GM19193 (cell line): ENCODE data around the gene CRIP1.

Source experiments
- POLR2A ChIP-seq: IDR thresholded peaks from 4 replicates; pipeline ENCODE4 v1.6.1; 2011; ENCODE audit not compliant: insufficient read depth, insufficient read length; ENCODE audit errors: extremely low read depth

CRIP1 gene

DNA sequence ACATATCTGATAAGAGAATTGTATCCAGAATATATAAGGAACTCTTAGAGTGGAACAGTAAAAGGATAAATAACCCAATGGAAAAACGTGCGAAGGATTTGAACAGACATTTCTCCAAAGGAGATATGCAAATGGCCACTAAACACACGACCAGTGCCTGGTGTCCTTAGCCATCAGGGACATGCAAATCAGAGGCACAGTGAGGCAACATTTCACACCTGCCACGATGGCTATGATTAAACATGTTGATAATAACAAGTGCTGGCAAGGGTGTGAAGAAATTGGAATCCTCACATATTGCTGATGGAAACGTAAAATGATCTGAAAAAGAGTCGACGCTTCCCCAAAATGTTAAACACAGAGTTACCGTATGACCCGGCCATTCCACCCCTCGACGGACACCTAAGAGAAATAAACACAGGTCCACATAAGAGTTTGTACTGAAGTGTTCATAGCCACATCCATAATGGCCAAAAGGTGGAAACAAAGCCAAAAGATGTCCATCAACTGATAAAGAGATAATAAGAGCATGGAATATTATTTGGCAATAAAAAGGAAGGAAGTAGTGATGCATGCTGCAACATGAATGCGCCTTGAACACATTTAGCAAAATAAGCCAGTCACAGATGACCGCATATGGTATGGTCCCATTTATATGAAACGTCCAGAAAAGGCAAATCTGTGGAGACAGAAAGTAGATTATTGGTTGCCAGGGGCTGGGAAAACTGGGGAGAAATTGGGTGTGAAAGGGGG lies 33.4 kb downstream of the CRIP1 start:
- no peak for TF ChIP-seq POLR2A

- TF ChIP-seq POLR2A: no peak
These were observed 38.6 kb downstream of the CRIP1 start for GRCh38 chr14:105525326-105525725.

DNA sequence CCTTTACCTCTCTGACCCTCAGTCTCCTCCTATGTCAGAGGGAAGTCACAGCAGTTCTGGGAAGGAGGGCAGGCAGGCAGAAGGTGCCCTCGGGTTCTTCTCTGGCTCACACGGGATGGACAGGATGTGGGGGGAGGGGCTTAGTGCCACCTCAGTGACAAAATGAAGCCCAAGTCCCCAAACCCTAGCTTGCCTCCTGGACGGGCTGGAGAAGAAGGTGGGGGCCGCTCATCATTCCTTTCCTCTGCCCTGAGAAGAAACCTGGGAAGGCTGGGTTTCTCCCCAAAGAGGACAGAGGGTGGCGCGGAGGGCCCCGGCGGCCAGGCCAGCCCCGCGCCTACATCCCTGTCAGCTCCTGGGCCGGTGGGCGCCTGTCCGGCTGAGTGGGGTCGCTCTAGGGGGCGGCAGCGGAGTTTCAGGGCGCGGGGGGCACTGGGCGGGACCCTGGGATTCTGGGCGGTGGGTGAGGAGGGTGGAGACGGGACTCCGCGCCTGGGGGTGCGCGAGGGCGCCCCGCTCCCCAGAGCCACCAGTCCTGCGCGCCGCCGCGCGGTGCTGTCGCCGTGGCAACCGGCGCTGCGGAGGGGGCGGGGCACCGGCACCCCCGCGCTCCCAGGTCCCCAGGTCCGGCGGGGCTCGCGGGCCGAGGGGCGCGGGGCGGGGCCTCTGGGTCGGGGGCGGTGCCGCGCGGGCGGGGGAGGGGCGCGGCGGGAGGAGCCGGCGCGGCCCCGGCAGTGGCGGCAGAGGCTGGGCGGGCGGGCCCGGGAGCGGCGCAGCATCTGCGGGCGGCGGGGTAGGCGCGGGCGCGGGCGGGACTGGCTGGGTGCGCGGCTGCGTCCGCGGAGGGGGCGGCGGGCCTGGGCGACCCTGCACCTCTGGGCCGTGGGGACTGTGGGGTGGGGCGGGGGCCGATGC lies 39.4 kb downstream of the CRIP1 start, which contains the start of gene TMEM121:
TSS of gene TMEM121 (plus strand) at position 723 of the 915 bp plus-strand sequence. CDS start 2,252 bp downstream, outside the sequence.
- TF ChIP-seq POLR2A: no peak

DNA sequence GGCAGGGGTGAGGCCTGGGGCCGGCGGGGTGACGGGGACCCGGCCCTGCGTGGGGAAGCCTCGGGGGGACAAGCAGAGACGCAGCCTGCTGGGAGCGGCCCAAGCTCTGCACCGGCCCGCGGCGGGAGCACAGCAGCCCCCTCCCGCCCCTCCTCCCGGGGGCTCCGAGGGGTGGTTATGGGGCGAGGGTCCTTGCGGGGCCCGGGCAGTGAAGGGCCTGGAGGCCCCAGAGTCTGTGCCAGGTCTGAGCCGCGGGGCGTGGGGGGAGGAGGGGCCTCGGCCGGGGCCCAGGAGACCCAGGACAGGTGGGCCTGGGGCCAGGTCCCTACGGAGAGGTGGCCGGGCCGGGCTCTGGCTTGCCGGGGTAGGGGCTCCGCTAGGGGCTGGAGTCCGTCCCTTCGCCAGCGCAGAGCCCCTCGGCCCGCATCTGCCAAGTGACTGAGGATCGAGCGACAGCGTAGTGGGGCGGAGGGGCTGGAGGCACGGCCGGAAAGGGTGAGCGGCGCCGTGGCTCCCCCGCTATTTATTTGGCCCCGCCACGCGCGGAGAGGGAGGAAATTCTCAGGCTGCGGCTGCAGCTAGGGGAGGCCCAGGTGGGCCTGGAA lies 40.2 kb downstream of the CRIP1 start:
- no peak for TF ChIP-seq POLR2A

DNA sequence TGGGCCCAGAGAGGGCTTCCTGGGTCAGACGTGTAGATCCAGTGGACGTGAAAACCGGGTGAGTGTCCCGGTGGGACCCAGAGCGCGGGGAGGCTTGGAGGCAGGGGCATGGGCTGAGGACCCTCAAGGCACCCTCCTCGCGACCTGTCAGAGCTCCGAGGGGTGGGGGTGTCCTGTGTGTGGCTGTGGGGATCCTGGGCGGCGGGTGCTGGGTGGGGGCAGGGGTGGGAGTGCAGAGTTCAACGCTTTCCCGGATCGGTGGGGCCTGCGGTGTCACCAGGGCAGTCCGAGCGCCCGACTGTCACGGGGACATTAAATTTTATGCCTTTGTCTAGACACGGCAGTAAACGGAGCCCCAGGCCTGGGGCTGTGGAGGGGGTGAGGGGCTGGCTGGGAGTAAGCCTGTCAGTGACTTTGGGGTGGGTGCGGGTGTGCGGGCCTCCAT lies 40.7 kb downstream of the CRIP1 start:
- TF ChIP-seq POLR2A: no peak

- no peak for TF ChIP-seq POLR2A
These were observed 41.3 kb downstream of the CRIP1 start for GRCh38 chr14:105527826-105528585.

- TF ChIP-seq POLR2A: no peak
These were observed 42.1 kb downstream of the CRIP1 start for GRCh38 chr14:105528586-105529318.

GRCh38 chr14:105529319-105529568 lies 42.6 kb downstream of the CRIP1 start:
- no peak for TF ChIP-seq POLR2A

GRCh38 chr14:105529569-105530284 lies 43.0 kb downstream of the CRIP1 start:
- TF ChIP-seq POLR2A: no peak

- TF ChIP-seq POLR2A: no peak
These were observed 43.8 kb downstream of the CRIP1 start for GRCh38 chr14:105530285-105531087.

DNA sequence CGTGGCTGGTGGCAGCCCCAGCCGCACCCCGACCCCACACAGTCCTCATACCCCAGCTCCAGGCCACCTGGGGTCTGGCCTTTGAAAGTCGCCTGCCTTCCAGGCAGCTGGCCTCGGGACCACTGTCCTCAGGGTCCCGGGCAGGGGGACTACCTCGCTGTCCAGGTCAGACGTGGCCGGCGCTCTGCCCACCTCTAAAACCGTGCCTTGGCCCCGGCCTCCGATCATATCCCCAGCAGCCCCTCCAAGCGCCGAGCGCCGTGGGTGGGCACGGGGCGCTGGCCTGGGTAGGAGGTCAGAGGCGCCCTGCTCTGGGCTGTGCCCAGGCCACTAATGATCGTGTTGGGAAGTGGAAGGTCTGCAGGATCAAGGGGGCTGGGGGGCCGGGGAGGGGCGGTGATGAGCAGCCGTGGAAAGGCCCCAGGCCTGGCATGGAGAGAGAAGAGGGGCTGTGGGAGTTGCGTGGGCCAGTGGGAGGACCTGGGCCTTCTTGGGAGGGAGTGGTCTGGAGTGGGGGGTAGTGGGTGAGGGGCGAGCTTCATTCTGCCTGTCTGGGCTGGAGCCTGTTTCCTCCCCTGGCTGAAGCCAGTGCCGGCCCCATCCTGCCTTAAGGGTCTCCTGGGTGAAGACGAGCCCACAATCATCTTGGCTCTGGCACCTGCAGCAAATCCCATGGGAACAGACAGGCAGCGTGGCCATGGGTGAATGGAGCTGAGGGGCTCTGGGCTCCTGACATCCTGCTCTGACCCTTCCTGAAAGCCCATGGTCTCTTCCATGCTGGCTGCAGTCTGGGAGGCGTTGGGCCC lies 44.6 kb downstream of the CRIP1 start:
- no peak for TF ChIP-seq POLR2A
